Esophagus squamous epithelium (tissue), 4 donors: ENCODE measurements around the gene ATP1A1.

Experiments used
- POLR2A ChIP-seq, 4 donors: fragments of 450-650 bp; IDR thresholded peaks; one replicate each; pipeline ENCODE4 v1.6.1; 2017; ENCODE audit warnings: antibody characterized with exemption in 4 of 4, mild to moderate bottlenecking in 4 of 4, moderate library complexity in 3 of 4
- TF ChIP-seq, protein P1 (sequence below), 6 experiments: fragments of 450-650 bp in 4 of 6; fragments of 200-600 bp in 2 of 6; sonication (generic) in 2 of 6; IDR thresholded peaks; one replicate each; pipeline ENCODE4 v1.5.1; 2016 to 2019; ENCODE audit warnings: antibody characterized with exemption in 6 of 6, mild to moderate bottlenecking in 4 of 6, moderate library complexity in 4 of 6

GRCh38 chr1:116425987-116426386 is 52.9 kb downstream of the ATP1A1 start:
- TF ChIP-seq, protein P1, sequence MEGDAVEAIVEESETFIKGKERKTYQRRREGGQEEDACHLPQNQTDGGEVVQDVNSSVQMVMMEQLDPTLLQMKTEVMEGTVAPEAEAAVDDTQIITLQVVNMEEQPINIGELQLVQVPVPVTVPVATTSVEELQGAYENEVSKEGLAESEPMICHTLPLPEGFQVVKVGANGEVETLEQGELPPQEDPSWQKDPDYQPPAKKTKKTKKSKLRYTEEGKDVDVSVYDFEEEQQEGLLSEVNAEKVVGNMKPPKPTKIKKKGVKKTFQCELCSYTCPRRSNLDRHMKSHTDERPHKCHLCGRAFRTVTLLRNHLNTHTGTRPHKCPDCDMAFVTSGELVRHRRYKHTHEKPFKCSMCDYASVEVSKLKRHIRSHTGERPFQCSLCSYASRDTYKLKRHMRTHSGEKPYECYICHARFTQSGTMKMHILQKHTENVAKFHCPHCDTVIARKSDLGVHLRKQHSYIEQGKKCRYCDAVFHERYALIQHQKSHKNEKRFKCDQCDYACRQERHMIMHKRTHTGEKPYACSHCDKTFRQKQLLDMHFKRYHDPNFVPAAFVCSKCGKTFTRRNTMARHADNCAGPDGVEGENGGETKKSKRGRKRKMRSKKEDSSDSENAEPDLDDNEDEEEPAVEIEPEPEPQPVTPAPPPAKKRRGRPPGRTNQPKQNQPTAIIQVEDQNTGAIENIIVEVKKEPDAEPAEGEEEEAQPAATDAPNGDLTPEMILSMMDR (IDR thresholded peaks at IDR 0.05) = no peak
- TF ChIP-seq POLR2A (IDR thresholded peaks at IDR 0.05) = no peak
